Measurements from ENCODE around the gene OR13C3. TPM values are rescaled to one million over a fixed set of nuclear protein-coding genes. Genes with fewer than 3 reads are reported as not detected.

OR13C3 gene
- total RNA-seq (2022; extraction: Qiagen RNA extraction; ENCODE audit: low read depth) = not detected in 5 replicates

DNA sequence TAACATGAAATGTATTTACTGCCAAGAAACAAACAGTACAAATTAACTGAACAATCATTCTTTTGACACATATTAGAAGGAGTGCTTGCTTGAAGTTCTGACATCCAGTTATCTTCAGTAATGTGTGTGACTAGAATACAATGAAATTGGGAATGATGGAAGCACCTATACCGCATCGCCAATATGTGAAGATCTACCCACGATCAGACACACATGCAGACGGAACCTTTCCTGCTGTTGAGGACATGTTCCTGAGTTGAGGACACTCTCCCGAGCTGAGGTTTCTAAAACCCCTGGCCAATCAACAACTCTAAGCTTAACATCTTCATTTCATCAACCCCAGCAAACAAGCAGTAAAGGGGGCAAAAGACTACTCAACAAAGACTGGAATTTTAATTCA is at the start of gene OR13C3:
TSS of gene OR13C3 (minus strand) at position 101 of the 400 bp plus-strand sequence. CDS start 133 bp downstream, outside the sequence.

DNA sequence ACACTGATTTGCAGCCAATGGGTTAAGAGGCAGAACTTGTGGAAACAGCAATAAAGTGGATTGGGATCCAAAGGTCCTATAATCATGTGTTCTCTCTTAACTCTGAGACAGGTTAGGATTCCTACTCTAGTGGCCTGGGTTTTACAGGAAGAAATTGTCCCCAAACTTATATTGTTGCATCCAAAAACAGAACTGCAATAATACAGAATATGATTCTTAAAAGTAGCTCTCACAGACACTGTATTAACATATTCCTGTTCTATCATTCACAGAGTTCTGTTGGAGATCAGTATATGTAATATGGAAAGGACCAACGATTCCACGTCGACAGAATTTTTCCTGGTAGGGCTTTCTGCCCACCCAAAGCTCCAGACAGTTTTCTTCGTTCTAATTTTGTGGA is 32.2 kb upstream of the OR13C3 start, which contains the start of gene OR13C8:
TSS of gene OR13C8 (plus strand) at position 301 of the 400 bp plus-strand sequence. CDS start at position 301, 0 bp downstream.

GRCh38 chr9:104527109-104527508 is 9.5 kb downstream of the OR13C3 start, which contains the start of gene OR13C4:
OR13C4 (minus strand) TSS chr9:104527209; CDS start chr9:104527209, 0 bp downstream.

DNA sequence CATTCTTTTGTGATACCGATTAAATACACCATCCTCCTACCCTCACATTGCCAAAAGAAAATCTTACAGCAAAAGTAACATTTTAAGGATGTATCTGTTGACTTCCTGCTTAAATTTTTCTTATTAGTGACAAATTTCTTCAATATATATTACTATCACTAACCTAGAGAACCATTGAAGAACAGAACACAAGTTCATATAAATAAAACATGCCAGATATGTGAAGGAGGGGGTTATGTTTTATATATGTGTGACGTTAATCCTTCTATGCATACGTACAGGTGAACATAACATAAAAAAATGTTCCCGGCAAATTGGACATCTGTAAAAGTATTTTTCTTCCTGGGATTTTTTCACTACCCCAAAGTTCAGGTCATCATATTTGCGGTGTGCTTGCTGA is 32.7 kb downstream of the OR13C3 start, which contains the start of gene OR13F1:
TSS of gene OR13F1 (plus strand) at position 301 of the 400 bp plus-strand sequence. CDS start at position 301, 0 bp downstream.

Other genes starting within 250 kb of the OR13C3 start
- gene OR13F1, start 32.6 kb downstream of the OR13C3 start, total RNA-seq (2022; extraction: Qiagen RNA extraction; ENCODE audit: low read depth) = not detected in 5 replicates
- gene OR13C4, start 9.6 kb downstream of the OR13C3 start, total RNA-seq (2022; extraction: Qiagen RNA extraction; ENCODE audit: low read depth) = not detected in 5 replicates
- not detected in 5 replicates for gene OR13C8, start 32.3 kb upstream of the OR13C3 start, total RNA-seq (2022; extraction: Qiagen RNA extraction; ENCODE audit: low read depth)
- gene OR13C5, start 62.6 kb upstream of the OR13C3 start, total RNA-seq (2022; extraction: Qiagen RNA extraction; ENCODE audit: low read depth) = not detected in 5 replicates
- not detected in 5 replicates for gene OR13C2, start 68.8 kb upstream of the OR13C3 start, total RNA-seq (2022; extraction: Qiagen RNA extraction; ENCODE audit: low read depth)
- gene OR13C9, start 81.3 kb upstream of the OR13C3 start, total RNA-seq (2022; extraction: Qiagen RNA extraction; ENCODE audit: low read depth) = not detected in 5 replicates
- not detected in 5 replicates for gene OR13D1, start 157.7 kb upstream of the OR13C3 start, total RNA-seq (2022; extraction: Qiagen RNA extraction; ENCODE audit: low read depth)
- 10.7 to 17.1 TPM (median 13.8 TPM) in 5 replicates for gene NIPSNAP3A, start 210.8 kb upstream of the OR13C3 start, total RNA-seq (2022; extraction: Qiagen RNA extraction; ENCODE audit: low read depth)
- 0.50 to 1.3 TPM (median 0.69 TPM) in 5 replicates for gene NIPSNAP3B, start 227.3 kb upstream of the OR13C3 start, total RNA-seq (2022; extraction: Qiagen RNA extraction; ENCODE audit: low read depth)

Measured in A549 treated with DMSO at 1 μM for 4 hours (cell line).